HG03565 (cell line): Measurements from ENCODE around the gene OAS2.
"Not testable (repeated sequence)": the region's sequence is repeated elsewhere in the genome, so short reads cannot be mapped to it uniquely, and the experiment has no call there.

Experiments
- ATAC-seq: cut with Tn5 transposase; IDR thresholded peaks from one replicate; pipeline ENCODE4 v1.9.1; 2021; ENCODE audit warnings: mild to moderate bottlenecking, moderate library complexity; ENCODE audit not compliant: unreplicated experiment

Gene OAS2

DNA sequence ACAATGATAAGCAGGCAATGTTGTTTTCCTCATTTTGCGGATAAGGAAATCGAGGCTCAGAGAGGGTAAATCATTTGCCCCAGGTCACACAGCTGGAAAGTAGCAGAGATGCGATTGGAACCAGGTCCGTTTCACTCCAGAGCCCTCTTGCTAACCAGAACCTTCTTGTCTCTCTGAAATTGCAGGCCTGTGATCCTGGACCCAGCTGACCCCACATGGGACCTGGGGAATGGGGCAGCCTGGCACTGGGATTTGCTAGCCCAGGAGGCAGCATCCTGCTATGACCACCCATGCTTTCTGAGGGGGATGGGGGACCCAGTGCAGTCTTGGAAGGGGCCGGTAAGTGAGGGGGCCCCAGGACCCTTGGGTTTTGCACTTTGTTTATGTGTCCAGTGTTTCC is 30.6 kb upstream of the OAS2 start:
- no peak for ATAC-seq

DNA sequence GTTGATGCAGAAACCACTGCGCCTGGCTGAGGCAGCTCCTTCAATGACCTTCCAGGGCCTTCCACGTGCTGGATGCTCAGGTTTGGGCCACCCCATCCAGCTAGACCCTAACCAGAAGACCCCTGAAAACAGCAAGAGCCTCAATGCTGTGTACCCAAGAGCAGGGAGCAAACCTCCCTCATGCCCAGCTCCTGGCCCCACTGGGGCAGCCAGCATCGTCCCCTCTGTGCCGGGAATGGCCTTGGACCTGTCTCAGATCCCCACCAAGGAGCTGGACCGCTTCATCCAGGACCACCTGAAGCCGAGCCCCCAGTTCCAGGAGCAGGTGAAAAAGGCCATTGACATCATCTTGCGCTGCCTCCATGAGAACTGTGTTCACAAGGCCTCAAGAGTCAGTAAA is 29.5 kb upstream of the OAS2 start:
- no peak for ATAC-seq

DNA sequence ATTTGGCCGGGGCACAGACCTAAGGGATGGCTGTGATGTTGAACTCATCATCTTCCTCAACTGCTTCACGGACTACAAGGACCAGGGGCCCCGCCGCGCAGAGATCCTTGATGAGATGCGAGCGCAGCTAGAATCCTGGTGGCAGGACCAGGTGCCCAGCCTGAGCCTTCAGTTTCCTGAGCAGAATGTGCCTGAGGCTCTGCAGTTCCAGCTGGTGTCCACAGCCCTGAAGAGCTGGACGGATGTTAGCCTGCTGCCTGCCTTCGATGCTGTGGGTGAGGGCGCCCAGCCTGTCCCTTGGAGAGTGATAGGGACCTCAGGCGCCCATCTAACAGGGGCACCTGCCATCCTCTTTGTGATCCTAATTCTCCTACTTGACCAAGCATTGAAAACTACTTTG is 27.6 kb upstream of the OAS2 start:
- ATAC-seq = no peak

DNA sequence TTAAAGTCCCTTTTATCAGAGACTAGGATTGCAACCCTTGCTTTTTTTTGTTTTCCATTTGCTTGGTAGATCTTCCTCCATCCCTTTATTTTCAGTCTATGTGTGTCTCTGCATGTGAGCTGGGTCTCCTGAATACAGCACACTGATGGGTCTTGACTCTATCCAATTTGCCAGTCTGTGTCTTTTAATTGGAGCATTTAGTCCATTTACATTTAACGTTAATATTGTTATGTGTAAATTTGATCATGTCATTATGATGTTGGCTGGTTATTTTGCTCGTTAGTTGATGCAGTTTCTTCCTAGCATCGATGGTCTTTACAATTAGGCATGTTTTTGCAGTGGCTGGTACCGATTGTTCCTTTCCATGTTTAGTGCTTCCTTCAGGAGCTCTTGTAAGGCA is 21.2 kb upstream of the OAS2 start:
- not testable (repeated sequence) for ATAC-seq

DNA sequence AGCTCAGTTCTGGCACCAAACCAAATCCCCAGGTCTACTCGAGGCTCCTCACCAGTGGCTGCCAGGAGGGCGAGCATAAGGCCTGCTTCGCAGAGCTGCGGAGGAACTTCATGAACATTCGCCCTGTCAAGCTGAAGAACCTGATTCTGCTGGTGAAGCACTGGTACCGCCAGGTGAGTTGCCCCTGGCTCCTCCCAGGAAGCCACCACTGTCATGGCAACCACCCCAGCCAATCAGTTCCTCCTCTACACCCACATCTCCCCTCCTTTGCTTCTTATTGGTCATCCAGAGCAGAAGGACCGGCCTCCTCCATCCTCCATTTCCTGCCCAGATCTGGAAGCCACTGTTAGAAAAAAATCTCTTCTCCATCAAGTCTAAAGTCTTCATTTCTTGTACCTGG is 17.2 kb upstream of the OAS2 start:
- ATAC-seq = no peak

DNA sequence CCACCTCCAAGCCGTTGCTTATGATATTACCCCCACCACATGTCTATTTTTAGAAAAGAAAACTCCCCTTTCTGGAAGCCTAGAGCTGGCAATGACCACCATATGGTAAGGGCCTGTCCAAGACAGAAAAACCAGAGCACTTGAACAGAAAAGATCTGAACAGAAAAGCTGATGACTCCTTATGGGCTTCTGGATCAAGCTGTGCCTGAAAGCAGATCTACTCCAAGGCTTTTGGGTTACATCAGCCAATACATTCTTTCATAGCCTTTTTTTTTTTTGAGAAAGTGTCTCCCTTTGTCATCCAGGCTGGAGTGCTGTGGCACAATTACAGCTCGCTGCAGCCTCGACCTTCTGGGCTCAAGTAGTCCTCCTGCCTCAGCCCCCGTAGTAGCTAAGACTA is 16.8 kb upstream of the OAS2 start:
- no peak for ATAC-seq

DNA sequence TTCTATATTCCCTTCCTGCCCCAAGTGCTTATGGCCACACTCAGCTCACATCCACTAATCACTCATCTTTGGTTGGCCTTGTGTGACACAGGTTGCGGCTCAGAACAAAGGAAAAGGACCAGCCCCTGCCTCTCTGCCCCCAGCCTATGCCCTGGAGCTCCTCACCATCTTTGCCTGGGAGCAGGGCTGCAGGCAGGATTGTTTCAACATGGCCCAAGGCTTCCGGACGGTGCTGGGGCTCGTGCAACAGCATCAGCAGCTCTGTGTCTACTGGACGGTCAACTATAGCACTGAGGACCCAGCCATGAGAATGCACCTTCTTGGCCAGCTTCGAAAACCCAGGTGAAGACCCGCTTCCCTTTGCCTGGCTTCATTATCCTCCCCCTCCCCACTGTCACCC is 15.8 kb upstream of the OAS2 start:
- no peak for ATAC-seq

DNA sequence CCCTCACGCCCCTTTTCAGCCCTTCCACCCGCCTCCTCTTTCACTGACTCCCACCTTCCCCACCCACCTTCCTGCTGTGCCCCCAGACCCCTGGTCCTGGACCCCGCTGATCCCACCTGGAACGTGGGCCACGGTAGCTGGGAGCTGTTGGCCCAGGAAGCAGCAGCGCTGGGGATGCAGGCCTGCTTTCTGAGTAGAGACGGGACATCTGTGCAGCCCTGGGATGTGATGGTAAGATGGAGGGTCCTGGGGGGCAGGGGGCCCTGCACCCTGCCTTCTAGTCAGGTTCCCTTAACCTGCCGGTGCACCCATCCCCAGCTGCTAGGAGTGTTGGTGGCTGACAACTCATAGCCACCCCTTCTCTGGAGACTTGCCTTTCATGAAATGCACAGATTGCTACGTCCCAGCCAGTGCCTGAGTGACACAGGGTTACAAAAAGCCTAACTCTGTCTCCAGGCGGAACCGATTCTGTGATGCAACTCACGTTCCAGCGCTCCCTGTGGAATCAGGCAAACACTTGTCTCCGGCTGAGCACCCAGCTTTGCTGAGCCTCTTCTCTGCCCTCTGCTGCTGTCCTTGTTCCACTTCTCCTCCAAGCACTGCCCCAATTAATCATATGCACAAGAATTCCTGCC is 15.0 kb upstream of the OAS2 start:
- ATAC-seq = no peak

DNA sequence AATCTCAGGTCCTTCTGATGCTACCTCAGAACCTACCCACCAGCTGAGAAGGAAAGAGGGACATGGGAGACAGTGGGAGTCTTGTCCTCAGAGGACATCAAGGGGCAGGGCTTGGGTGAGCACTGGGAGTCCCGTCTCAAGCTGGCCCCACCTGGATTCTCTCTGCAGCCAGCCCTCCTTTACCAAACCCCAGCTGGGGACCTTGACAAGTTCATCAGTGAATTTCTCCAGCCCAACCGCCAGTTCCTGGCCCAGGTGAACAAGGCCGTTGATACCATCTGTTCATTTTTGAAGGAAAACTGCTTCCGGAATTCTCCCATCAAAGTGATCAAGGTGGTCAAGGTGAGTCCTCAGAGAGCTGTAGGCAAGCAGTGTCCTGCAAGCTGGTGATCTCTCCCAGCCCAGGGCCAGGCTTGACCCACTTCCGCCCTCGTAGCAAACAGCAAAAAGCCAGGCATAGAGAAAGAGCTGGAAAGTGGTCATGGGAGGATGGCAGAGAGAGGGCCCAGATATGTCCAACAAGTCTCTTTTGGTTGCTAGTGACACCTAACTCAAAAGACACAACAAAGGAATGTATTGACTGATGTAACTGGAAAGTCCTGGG is 14.2 kb upstream of the OAS2 start:
- no peak for ATAC-seq

DNA sequence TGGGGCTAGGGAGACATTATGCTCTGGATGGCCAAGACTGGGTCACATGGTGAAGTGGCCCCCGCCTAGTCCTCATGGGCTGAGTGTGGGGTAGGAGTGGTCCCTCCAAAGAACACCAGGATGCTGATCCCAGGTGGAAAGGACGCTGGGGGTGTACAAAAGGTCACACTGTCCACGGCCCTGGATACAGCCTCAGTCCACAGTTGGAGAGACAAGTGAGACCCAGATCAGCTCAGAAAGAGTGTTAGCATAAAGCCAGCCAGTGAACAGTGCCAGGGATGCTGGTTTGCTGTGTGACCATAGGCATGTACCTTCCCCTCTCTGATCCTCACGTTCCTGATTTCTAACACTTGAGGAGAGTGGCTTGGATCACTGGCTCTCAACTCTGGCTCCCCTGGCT is 13.4 kb upstream of the OAS2 start:
- ATAC-seq = no peak

DNA sequence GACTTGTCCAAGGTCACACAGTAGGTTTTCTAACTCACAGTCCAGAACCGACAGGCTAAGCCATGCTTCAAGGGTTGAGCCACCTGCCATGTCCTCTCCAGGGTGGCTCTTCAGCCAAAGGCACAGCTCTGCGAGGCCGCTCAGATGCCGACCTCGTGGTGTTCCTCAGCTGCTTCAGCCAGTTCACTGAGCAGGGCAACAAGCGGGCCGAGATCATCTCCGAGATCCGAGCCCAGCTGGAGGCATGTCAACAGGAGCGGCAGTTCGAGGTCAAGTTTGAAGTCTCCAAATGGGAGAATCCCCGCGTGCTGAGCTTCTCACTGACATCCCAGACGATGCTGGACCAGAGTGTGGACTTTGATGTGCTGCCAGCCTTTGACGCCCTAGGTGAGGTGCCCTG is 12.7 kb upstream of the OAS2 start:
- no peak for ATAC-seq

DNA sequence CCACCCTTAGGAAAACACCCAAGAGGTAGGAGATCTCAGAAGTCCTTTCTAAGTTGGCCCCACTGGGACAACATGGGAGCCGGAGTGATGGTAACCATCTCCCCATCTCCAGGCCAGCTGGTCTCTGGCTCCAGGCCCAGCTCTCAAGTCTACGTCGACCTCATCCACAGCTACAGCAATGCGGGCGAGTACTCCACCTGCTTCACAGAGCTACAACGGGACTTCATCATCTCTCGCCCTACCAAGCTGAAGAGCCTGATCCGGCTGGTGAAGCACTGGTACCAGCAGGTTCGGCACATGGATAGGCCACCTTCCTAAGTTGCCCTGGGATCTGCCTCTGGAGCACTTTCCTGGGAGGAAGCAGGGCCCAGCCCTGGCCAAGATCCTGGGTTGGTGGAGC is 11.0 kb upstream of the OAS2 start:
- ATAC-seq = no peak

DNA sequence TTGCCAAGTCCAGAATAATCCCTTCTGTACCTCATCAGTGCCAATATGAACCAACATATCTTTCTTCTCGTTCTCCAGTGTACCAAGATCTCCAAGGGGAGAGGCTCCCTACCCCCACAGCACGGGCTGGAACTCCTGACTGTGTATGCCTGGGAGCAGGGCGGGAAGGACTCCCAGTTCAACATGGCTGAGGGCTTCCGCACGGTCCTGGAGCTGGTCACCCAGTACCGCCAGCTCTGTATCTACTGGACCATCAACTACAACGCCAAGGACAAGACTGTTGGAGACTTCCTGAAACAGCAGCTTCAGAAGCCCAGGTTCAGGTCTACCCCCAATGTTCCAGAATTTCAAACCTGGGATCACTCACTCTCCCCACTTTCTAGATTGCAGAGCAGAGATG is 10.5 kb upstream of the OAS2 start:
- no peak for ATAC-seq

DNA sequence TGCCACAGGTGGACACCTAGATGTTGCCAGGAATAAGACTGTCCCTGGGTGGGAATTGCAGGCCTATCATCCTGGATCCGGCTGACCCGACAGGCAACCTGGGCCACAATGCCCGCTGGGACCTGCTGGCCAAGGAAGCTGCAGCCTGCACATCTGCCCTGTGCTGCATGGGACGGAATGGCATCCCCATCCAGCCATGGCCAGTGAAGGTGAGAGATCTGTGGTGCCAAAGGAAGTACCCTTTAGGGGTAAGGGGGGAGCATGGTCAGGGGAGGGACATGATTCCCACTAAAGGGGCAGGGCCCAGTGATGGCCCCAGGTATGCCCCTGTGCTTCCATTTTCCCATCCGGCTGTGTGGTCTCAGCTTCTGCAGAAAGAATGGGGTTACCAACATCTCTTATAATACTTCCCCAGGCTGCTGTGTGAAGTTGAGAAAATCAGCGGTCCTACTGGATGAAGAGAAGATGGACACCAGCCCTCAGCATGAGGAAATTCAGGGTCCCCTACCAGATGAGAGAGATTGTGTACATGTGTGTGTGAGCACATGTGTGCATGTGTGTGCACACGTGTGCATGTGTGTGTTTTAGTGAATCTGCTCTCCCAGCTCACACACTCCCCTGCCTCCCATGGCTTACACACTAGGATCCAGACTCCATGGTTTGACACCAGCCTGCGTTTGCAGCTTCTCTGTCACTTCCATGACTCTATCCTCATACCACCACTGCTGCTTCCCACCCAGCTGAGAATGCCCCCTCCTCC is 8.6 kb upstream of the OAS2 start:
- no peak for ATAC-seq

DNA sequence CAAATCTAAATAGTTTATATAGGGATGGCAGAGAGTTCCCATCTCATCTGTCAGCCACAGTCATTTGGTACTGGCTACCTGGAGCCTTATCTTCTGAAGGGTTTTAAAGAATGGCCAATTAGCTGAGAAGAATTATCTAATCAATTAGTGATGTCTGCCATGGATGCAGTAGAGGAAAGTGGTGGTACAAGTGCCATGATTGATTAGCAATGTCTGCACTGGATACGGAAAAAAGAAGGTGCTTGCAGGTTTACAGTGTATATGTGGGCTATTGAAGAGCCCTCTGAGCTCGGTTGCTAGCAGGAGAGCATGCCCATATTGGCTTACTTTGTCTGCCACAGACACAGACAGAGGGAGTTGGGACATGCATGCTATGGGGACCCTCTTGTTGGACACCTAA is 7.9 kb upstream of the OAS2 start:
- no peak for ATAC-seq

DNA sequence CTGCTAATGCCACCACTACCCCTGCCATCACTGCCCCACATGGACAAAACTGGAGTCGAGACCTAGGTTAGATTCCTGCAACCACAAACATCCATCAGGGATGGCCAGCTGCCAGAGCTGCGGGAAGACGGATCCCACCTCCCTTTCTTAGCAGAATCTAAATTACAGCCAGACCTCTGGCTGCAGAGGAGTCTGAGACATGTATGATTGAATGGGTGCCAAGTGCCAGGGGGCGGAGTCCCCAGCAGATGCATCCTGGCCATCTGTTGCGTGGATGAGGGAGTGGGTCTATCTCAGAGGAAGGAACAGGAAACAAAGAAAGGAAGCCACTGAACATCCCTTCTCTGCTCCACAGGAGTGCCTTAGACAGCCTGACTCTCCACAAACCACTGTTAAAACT is 7.1 kb upstream of the OAS2 start:
- ATAC-seq = no peak

DNA sequence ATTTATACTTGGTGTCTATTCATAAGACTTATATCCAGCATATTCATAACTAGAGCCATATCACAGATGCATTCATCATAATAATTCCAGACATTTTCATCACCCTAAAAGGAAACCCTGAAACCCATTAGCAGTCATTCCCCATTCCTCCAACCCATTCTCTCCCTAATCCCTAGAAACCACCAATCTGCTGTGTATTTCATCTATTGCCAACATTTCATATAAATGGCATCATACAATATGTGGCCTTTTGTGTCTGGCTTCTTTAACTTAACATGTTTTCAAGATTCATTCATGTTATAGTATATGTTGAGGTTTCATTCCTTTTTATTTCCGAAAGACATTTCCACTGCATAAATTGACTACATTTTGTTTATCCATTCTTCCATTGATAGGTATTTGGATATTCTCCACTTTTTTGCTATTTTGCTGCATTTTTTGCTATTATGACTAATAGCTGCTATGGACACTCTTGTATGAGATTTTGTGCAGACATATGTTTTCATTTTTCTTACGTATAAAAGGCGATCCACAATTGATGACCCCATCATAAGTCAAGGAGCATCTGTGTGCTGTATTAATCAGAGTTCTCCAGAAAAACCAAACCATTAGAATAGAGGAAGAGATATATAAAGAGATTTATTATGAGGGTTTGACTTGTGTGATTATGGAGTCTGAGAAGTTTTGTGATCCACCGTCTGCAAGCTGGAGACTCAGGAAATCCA is 5.1 kb upstream of the OAS2 start:
- no peak for ATAC-seq

DNA sequence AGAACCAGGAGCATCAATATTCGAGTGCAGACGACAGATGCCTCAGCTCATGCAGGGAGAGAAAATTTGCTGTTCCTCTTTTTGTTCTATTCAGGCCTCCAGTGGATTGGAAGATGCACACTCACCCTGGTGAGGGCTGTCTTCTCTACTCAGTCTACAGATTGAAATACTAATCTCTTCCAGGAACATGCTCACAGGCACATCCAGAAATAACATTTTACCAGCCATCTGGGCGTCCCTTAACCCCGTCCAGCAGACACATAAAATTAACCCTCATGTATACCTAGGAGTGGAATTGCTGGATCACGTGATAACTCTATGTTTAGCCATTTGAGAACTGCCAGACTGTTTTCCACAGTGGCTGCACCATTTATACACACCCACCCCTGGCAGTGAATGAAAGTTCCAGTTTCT is 4.5 kb upstream of the OAS2 start:
- ATAC-seq = no peak

DNA sequence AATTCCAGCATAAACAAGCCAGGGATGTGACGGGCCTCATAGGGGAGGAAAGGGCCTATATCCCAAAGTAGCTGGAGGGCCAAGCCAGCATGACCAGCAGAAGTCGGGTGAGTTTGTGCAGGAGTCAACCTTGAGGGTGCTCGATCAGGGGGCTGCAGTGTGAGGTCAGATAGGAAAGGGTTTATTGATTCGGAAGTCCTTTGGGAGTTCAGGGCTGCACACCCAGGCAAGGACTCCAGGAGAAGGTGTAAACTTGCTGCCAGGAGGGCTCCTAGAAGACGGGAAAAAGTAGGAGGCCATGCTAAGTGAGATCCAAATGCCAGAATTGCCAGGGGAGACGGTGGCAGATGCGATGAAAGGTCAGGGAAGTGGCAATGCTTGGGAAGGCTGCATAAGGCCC is 3.4 kb upstream of the OAS2 start:
- ATAC-seq = no peak

DNA sequence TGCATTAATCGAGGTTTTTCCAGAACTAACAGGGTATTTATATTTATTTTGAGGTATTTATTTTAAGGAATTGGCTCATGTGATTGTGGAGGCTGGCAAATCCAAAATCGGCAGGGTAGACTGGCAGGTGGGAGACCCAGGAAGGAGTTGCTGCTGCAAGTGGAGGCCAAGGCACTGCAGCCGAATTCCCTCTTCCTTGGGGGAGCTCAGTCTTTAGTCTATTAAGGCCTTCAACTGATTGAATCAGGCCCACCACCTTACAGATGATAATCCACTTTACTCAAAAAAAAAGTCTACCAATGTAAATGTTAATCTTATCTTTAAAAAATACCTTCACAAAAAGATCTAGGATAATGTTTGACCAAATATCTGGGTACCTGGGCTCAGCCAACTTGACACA is 1.2 kb upstream of the OAS2 start:
- ATAC-seq = no peak

DNA sequence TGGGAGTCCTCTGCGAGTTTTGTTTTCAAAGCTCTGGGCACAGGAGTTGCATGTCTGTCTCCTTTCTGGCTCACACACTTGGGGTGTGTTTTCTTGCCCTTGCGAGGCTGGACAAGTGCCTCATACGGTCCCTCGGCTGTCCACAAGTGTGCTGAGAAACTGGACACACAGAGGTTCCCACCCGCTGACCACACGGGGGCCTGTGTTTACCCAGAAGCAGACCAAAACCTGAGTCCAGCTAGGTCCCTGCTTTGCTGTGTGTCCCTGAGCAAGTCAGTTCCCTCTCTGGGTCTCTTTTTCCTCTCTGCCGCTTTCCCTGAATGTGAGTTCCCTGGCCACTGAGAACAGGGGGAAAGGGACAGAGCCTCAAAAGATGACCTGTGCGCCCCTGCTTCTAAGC is 678 bp upstream of the OAS2 start:
- no peak for ATAC-seq
